HepG2 (cell line): ENCODE data around the gene NSUN6. TPM values are rescaled to one million over a fixed set of nuclear protein-coding genes. Genes with fewer than 3 reads are reported as not detected.
A peak's percentile ranks its signal among the peaks of the same experiment; 100 is the strongest.

Experiments used
- CHD4 ChIP-seq: fragments of 200-600 bp; sonication (generic); IDR thresholded peaks from 2 replicates; pipeline ENCODE4 v1.7.0; 2017; ENCODE audit warnings: mild to moderate bottlenecking, low read length, borderline replicate concordance
- DMTF1 ChIP-seq: sonication (generic); formaldehyde crosslinking; IDR thresholded peaks from 2 replicates; pipeline ENCODE4 v1.4.0; 2020; ENCODE audit warnings: mild to moderate bottlenecking, missing genetic modification reagents
- GABPA ChIP-seq, 2 experiments: IDR thresholded peaks; 2 replicates each; pipeline ENCODE4 v1.6.1; 2011 to 2016; ENCODE audit warnings: low read depth in 2 of 2, low read length in 1 of 2, missing biosample characterization in 1 of 2, missing genetic modification characterization in 1 of 2
- GTF2F1 ChIP-seq: fragments of 150-350 bp; IDR thresholded peaks from 2 replicates; pipeline ENCODE4 v1.6.1; 2014; ENCODE audit warnings: low read length
- KLF16 ChIP-seq, 2 experiments: sonication (generic) in 1 of 2; formaldehyde crosslinking in 1 of 2; IDR thresholded peaks; 2 replicates each; pipeline versions ENCODE4 v1.6.1 to v1.8.0; 2016 to 2023; ENCODE audit warnings: missing genetic modification reagents in 2 of 2, missing compliant biosample characterization in 1 of 2
- NR3C1 ChIP-seq: sonication (generic); formaldehyde crosslinking; IDR thresholded peaks from 2 replicates; pipeline ENCODE4 v1.4.0; 2020; ENCODE audit warnings: missing genetic modification reagents
- SOX5 ChIP-seq: IDR thresholded peaks from 2 replicates; pipeline ENCODE4 v1.6.1; 2016; ENCODE audit warnings: borderline replicate concordance
- SUZ12 ChIP-seq: fragments of 150-350 bp; IDR thresholded peaks from 2 replicates; pipeline ENCODE4 v1.6.1; 2014; ENCODE audit warnings: low read depth, low read length
- YEATS4 ChIP-seq: sonication (generic); formaldehyde crosslinking; IDR thresholded peaks from 2 replicates; pipeline ENCODE4 v1.4.0; 2020; ENCODE audit warnings: missing genetic modification reagents, borderline replicate concordance
- ZBTB10 ChIP-seq: sonication (generic); formaldehyde crosslinking; IDR thresholded peaks from 2 replicates; pipeline ENCODE4 v1.4.0; 2020; ENCODE audit warnings: missing genetic modification reagents, borderline replicate concordance
- ZFAT ChIP-seq: sonication (generic); formaldehyde crosslinking; conservative IDR thresholded peaks from 2 replicates; pipeline ENCODE4 v1.8.1; 2023; ENCODE audit warnings: missing genetic modification reagents, inconsistent platforms
- ZFX ChIP-seq: sonication (generic); formaldehyde crosslinking; IDR thresholded peaks from 2 replicates; pipeline ENCODE4 v1.4.0; 2020; ENCODE audit warnings: mild to moderate bottlenecking, low read depth, missing genetic modification reagents, moderate library complexity
- ZNF333 ChIP-seq: sonication (generic); formaldehyde crosslinking; IDR thresholded peaks from 2 replicates; pipeline ENCODE4 v1.4.0; 2020; ENCODE audit warnings: mild to moderate bottlenecking, missing genetic modification reagents, borderline replicate concordance
- ZNF446 ChIP-seq: sonication (generic); formaldehyde crosslinking; IDR thresholded peaks from 2 replicates; pipeline ENCODE4 v1.5.0; 2020; ENCODE audit warnings: mild to moderate bottlenecking, missing genetic modification reagents
- ZNF780A ChIP-seq: sonication (generic); formaldehyde crosslinking; IDR thresholded peaks from 2 replicates; pipeline ENCODE4 v1.8.0; 2022; ENCODE audit warnings: mild to moderate bottlenecking, missing genetic modification reagents, moderate library complexity
- ZNF850 ChIP-seq: sonication (generic); formaldehyde crosslinking; conservative IDR thresholded peaks from 2 replicates; pipeline ENCODE4 v1.9.0; 2021; ENCODE audit warnings: mild to moderate bottlenecking, missing genetic modification reagents
- polyA plus RNA-seq, 8 experiments: library from polyadenylated mRNA; depleted of rRNA in 3 of 8; stranded (reverse) in 7 of 8; unstranded in 1 of 8; fragments of >200 nt; fragmentation: Illumina TruSeq in 4 of 8; extraction: Trizol in 4 of 8; gene quantifications; 2 replicates each; pipeline versions ENCODE4 v1.2.1 to v1.2.3, GENCODE V29; 2011 to 2016; ENCODE audit warnings: low read depth in 4 of 8, missing spikeins in 1 of 8, mixed read lengths in 1 of 8; ENCODE audit not compliant: insufficient read depth in 1 of 8
- total RNA-seq, 5 experiments: library from RNA; depleted of rRNA; stranded (reverse); fragments of >200 nt; fragmentation: Illumina TruSeq; extraction: Trizol; gene quantifications; 2 replicates each; pipeline ENCODE4 v1.2.3, GENCODE V29; 2016; ENCODE audit warnings: low read depth in 1 of 5
- TF ChIP-seq, protein P1 (sequence below): sonication (generic); formaldehyde crosslinking; IDR thresholded peaks from 2 replicates; pipeline ENCODE4 v1.5.1; 2020; ENCODE audit warnings: missing genetic modification reagents, mild to moderate bottlenecking, borderline replicate concordance
- TF ChIP-seq, protein P2 (sequence below): sonication (generic); formaldehyde crosslinking; IDR thresholded peaks from 2 replicates; pipeline ENCODE4 v1.5.0; 2020; ENCODE audit warnings: missing genetic modification reagents
- TF ChIP-seq, protein P3 (sequence below): sonication (generic); IDR thresholded peaks from 2 replicates; pipeline ENCODE4 v1.6.1; 2016; ENCODE audit warnings: low read depth, borderline replicate concordance

NSUN6 gene
- total and polyA plus RNA-seq, 2 of the 13 experiments (the other 11 are each of a cell fraction or from before 2014, with no cell fraction given), result 17.2 to 19.3 TPM

GRCh38 chr10:18651324-18652007 lies at the start of gene NSUN6 (continued):
- peak in 1 of 2 experiments; percentile 77; a peak in 2 of 4 replicates for TF ChIP-seq KLF16 (CRISPR knock-in tag; IDR thresholded peaks at IDR 0.05)
- no peak for TF ChIP-seq NR3C1
- TF ChIP-seq, protein P1, sequence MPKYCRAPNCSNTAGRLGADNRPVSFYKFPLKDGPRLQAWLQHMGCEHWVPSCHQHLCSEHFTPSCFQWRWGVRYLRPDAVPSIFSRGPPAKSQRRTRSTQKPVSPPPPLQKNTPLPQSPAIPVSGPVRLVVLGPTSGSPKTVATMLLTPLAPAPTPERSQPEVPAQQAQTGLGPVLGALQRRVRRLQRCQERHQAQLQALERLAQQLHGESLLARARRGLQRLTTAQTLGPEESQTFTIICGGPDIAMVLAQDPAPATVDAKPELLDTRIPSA (CRISPR knock-in tag), result 0 out of 2 replicates have a peak, but pooled peaks have one; percentile 37
- TF ChIP-seq, protein P2, sequence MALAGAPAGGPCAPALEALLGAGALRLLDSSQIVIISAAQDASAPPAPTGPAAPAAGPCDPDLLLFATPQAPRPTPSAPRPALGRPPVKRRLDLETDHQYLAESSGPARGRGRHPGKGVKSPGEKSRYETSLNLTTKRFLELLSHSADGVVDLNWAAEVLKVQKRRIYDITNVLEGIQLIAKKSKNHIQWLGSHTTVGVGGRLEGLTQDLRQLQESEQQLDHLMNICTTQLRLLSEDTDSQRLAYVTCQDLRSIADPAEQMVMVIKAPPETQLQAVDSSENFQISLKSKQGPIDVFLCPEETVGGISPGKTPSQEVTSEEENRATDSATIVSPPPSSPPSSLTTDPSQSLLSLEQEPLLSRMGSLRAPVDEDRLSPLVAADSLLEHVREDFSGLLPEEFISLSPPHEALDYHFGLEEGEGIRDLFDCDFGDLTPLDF (CRISPR knock-in tag), result no peak
- peak; percentile 35; the same call in 1 of the 2 replicates for TF ChIP-seq ZFX (CRISPR knock-in tag)
- TF ChIP-seq CHD4, result no peak
- TF ChIP-seq SOX5 (CRISPR knock-in tag), result no peak; the same call in 1 of the 2 replicates
- TF ChIP-seq ZNF333 (CRISPR knock-in tag), result no peak
- TF ChIP-seq ZBTB10 (CRISPR knock-in tag), result peak; percentile 93
- no peak for TF ChIP-seq ZNF780A (CRISPR knock-in tag)
- TF ChIP-seq DMTF1 (CRISPR knock-in tag), result no peak
- TF ChIP-seq YEATS4 (CRISPR knock-in tag), result peak; percentile 58
- TF ChIP-seq ZNF850, result 0 out of 2 replicates have a peak, but pooled peaks have one; percentile 68
- TF ChIP-seq, protein P3, sequence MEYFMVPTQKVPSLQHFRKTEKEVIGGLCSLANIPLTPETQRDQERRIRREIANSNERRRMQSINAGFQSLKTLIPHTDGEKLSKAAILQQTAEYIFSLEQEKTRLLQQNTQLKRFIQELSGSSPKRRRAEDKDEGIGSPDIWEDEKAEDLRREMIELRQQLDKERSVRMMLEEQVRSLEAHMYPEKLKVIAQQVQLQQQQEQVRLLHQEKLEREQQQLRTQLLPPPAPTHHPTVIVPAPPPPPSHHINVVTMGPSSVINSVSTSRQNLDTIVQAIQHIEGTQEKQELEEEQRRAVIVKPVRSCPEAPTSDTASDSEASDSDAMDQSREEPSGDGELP, result 0 out of 2 replicates have a peak, but pooled peaks have one; percentile 20
- no peak for TF ChIP-seq ZFAT
- no peak for TF ChIP-seq SUZ12
- TF ChIP-seq GABPA (IDR thresholded peaks at IDR 0.05; ENCODE audit: low read depth, low read length), result peak; percentile 89
- peak; percentile 99 for TF ChIP-seq GABPA (CRISPR knock-in tag; IDR thresholded peaks at IDR 0.05; ENCODE audit: low read depth)
- TF ChIP-seq ZNF446 (CRISPR knock-in tag), result no peak
- TF ChIP-seq GTF2F1, result no peak
